Testis (tissue), 3 donors: ENCODE measurements around the gene RAB3A. TPM values are rescaled to one million over a fixed set of nuclear protein-coding genes. Genes with fewer than 3 reads are reported as not detected.

Experiments used
- DNase-seq: peaks from one replicate; pipeline ENCODE4 v3.0.0-alpha.2; 2019
- H3K27ac ChIP-seq, 2 donors: fragments of 200-600 bp; sonication (generic); one replicate each; pipeline ENCODE4 v1.5.1; 2019
- H3K27me3 ChIP-seq: fragments of 200-600 bp; sonication (generic); one replicate; pipeline ENCODE4 v1.5.1; 2019
- H3K36me3 ChIP-seq: fragments of 200-600 bp; sonication (generic); one replicate; pipeline ENCODE4 v1.5.1; 2017; ENCODE audit warnings: low read depth; ENCODE audit errors: missing control alignments
- H3K4me1 ChIP-seq: fragments of 200-600 bp; sonication (generic); one replicate; pipeline ENCODE4 v1.5.1; 2019
- H3K4me3 ChIP-seq, 2 donors: fragments of 200-600 bp; sonication (generic); one replicate each; pipeline ENCODE4 v1.5.1; 2017 to 2019
- H3K9me3 ChIP-seq: fragments of 200-600 bp; sonication (generic); one replicate; pipeline ENCODE4 v1.5.1; 2017
- CTCF ChIP-seq, 3 experiments: fragments of 450-650 bp in 2 of 3; fragments of 200-600 bp in 1 of 3; sonication (generic) in 1 of 3; IDR thresholded peaks; one replicate each; pipeline ENCODE4 v1.5.1; 2016 to 2019; ENCODE audit warnings: antibody characterized with exemption in 3 of 3, mild to moderate bottlenecking in 2 of 3, moderate library complexity in 1 of 3
- POLR2A ChIP-seq: fragments of 450-650 bp; IDR thresholded peaks from one replicate; pipeline ENCODE4 v1.6.1; 2017; ENCODE audit warnings: antibody characterized with exemption, mild to moderate bottlenecking, moderate library complexity
- WGBS, 2 donors: methylation state at CpG; one replicate each; pipeline ENCODE4 v1.1.5; 2018; 5-methylcytosine and 5-hydroxymethylcytosine counted together
- intact Hi-C: fragments of 100-400 bp; cut with DNase I; formaldehyde crosslinking; loops from one replicate; pipeline ENCODE4 v1.15.1; 2023; ENCODE audit warnings: low total_unique reads
- polyA plus RNA-seq: library from polyadenylated mRNA; stranded (reverse); fragments of 350-450 nt; fragmentation: Illumina TruSeq; extraction: RNeasy Lipid Tissue Mini Kit (QIAGEN cat#74804); gene quantifications from one replicate; pipeline ENCODE4 v1.2.3, GENCODE V29; 2014; ENCODE audit warnings: low read depth, low replicate concordance; ENCODE audit not compliant: insufficient read depth
- total RNA-seq, 2 donors: library from RNA; depleted of rRNA; stranded (reverse); fragments of >200 nt; gene quantifications; one replicate each; pipeline ENCODE4 v1.2.3, GENCODE V29; 2016

Gene RAB3A
- total and polyA plus RNA-seq, 3 donors from 2014 or later, result 2.8 to 6.3 (median 4.6) TPM

GRCh38 chr19:18249834-18250233 is 46.0 kb upstream of the RAB3A start:
- Histone ChIP-seq H3K4me3 (no peak overlapping the region), H3K27me3 (no peaks in the 10 kb centered on the region), H3K4me1 (no peaks in the 10 kb centered on the region), H3K36me3 (no peaks in the 10 kb centered on the region), H3K27ac (no peak overlapping the region), H3K9me3 (no peaks in the 10 kb centered on the region)
- no peak for TF ChIP-seq POLR2A
- no peak for TF ChIP-seq CTCF (IDR thresholded peaks at IDR 0.05)
- intact Hi-C loops, result loop anchor here (5.0 kb wide), 1 partner anchor 133 kb away; no protein-coding TSS in a partner anchor
- WGBS, 2 donors, result 88 to 98% methylated on average over 5 of the region's 5 CpGs
- no peak for DNase-seq

GRCh38 chr19:18245297-18245696 is 41.5 kb upstream of the RAB3A start:
- no peak overlapping the region for H3K27ac ChIP-seq
- no peaks in the 10 kb centered on the region for H3K4me1 ChIP-seq
- H3K36me3 ChIP-seq, result no peaks in the 10 kb centered on the region
- 66 to 78% methylated on average over 7 of the region's 7 CpGs for WGBS, 2 donors
- no peak for TF ChIP-seq POLR2A
- no peak for TF ChIP-seq CTCF (IDR thresholded peaks at IDR 0.05)
- H3K27me3 ChIP-seq, result no peaks in the 10 kb centered on the region
- H3K9me3 ChIP-seq, result no peaks in the 10 kb centered on the region
- no peak for DNase-seq
- intact Hi-C loops, result no loop called here
- no peak overlapping the region for H3K4me3 ChIP-seq

- WGBS, 2 donors, result 27 to 36% methylated on average over 12 of the region's 12 CpGs
- intact Hi-C loops, result no loop called here
- no peaks in the 10 kb centered on the region for H3K9me3 ChIP-seq
- TF ChIP-seq CTCF (IDR thresholded peaks at IDR 0.05), result no peak
- no peak for TF ChIP-seq POLR2A
- H3K4me1 ChIP-seq, result no peaks in the 10 kb centered on the region
- no peaks in the 10 kb centered on the region for H3K36me3 ChIP-seq
- no peaks in the 10 kb centered on the region for H3K27me3 ChIP-seq
- DNase-seq, result peak; percentile 26
- no peak overlapping the region for H3K27ac ChIP-seq
- H3K4me3 ChIP-seq, result no peak overlapping the region
Observed at GRCh38 chr19:18239303-18239702, 35.5 kb upstream of the RAB3A start.

GRCh38 chr19:18234194-18234593 is 30.4 kb upstream of the RAB3A start:
- no peak for DNase-seq
- Histone ChIP-seq H3K9me3 (no peaks in the 10 kb centered on the region), H3K4me3 (no peak overlapping the region), H3K36me3 (no peaks in the 10 kb centered on the region), H3K27me3 (no peaks in the 10 kb centered on the region), H3K4me1 (peaks cover 9% of the 10 kb centered on the region), H3K27ac (no peak overlapping the region)
- 38 to 44% methylated on average over 4 to 6 of the region's 6 CpGs for WGBS, 2 donors
- intact Hi-C loops, result no loop called here
- TF ChIP-seq CTCF (IDR thresholded peaks at IDR 0.05) (no peak), POLR2A (no peak)

GRCh38 chr19:18233224-18233825 is 29.5 kb upstream of the RAB3A start:
- intact Hi-C loops, result no loop called here
- TF ChIP-seq CTCF (IDR thresholded peaks at IDR 0.05) (no peak), POLR2A (no peak)
- peak overlapping the region; percentile 25 to 30 for H3K4me3 ChIP-seq
- peak; percentile 59 for DNase-seq
- no peak overlapping the region for H3K27ac ChIP-seq
- no peaks in the 10 kb centered on the region for H3K9me3 ChIP-seq
- peaks cover 9% of the 10 kb centered on the region for H3K4me1 ChIP-seq
- 13 to 14% methylated on average over 23 to 37 of the region's 37 CpGs for WGBS, 2 donors
- H3K27me3 ChIP-seq, result no peaks in the 10 kb centered on the region
- no peaks in the 10 kb centered on the region for H3K36me3 ChIP-seq
